NOMO-1 treated with DMSO at 0.1 percent for 48 hours (cell line): ENCODE data around the gene STYXL1.
"Not testable (repeated sequence)": the region's sequence is repeated elsewhere in the genome, so short reads cannot be mapped to it uniquely, and the experiment has no call there.

ENCODE experiments used
- DNase-seq: peaks from one replicate; lab custom pipeline; 2025; ENCODE audit not compliant: unreplicated experiment; lab: John Stamatoyannopoulos, UW

STYXL1 gene

DNA sequence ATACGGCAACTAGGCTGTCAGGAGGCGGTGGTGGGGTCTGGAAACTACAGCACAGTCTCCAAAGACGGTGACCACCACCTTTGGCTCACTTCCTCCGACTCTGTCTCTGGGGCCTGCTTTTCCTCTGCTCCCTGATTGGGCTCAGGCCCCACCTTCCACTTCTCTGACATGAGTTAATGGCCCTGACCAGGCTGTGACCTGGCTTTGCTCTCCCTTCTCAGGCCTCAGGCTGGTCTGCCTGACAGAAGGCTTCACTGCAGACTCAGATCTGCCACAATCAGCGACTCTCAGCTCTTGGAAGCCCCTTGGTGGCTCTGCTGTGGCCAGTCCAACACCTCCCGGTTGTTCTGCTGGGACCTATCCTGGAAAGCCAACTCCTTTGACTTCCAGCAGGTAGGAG lies 7.7 kb downstream of the STYXL1 start:
- no peak for DNase-seq

DNA sequence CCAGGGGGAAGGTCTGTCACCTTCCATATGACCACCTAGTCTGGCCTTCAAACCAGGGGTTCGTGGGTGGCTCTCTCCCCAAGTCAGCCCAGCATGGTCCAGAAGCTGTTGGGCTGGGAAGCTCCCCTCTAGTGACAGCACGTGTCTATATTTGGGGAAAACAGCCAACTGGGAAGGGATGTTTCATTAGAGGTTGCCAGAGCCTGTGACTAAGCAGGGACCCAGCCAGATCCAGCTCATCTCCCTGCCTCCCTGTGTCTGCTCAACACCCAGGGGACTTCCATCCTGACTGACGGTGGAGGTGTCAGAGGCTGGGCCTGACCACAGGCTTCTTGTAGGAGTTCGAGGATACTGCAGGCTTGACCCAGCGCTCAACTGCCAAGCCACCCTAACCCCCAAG lies 10.5 kb downstream of the STYXL1 start:
- no peak for DNase-seq

DNA sequence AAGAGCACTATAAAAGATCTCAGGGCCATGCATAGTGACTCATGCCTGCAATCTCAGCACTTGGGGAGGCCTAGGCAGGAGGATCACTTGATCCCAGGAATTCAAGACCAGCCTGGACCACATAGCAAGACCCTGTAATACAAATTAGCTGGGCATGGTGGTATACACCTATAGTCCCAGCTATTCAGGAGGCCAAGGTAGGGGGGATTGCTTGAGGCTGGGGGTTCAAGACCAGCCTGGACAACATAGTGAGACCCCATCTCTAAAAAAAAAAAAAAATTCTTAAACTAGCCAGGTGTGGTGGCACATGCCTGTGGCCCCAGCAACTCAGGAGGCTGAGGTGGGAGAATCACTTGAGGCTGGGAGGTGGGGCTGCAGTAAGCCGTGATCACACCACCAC lies 15.8 kb downstream of the STYXL1 start:
- DNase-seq: no peak

DNA sequence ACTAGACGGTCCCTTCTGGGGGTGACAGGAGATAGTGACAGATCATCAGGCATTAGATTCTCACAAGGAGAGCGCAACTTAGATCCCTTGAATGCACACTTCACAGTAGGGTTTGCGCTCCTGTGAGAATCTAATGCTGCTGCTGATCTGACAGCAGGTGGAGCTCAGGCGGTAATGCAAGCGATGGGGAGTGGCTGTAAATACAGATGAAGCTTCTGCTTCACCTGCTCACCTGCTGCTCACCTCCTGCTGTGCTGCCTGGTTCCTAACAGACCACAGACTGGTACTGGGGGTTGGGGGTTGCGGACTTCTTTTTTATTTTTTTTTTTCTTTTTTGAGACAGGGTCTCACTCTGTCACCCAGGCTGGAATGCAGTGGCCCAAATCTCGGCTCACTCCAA lies 18.1 kb downstream of the STYXL1 start:
- DNase-seq: not testable (repeated sequence)

DNA sequence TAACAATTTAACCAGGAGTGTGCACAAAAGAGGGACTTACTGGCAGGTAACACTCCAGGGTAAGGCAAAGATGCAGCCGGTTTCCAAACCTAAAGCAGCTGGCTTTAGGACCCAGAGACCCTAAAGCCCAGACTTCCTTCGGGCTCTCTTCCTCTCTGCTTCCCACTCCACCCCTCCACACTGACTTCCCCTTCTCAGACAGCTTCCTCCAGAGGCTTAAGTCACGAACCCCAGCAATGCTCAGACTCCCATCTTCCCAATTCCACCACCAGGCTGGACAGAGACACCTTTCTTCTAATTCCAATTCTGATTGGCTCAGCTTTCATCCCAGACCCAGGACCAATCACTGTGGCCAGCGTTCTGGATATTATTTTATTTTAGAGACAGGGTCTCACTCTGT lies 24.8 kb downstream of the STYXL1 start:
- peak; percentile 93 for DNase-seq

DNA sequence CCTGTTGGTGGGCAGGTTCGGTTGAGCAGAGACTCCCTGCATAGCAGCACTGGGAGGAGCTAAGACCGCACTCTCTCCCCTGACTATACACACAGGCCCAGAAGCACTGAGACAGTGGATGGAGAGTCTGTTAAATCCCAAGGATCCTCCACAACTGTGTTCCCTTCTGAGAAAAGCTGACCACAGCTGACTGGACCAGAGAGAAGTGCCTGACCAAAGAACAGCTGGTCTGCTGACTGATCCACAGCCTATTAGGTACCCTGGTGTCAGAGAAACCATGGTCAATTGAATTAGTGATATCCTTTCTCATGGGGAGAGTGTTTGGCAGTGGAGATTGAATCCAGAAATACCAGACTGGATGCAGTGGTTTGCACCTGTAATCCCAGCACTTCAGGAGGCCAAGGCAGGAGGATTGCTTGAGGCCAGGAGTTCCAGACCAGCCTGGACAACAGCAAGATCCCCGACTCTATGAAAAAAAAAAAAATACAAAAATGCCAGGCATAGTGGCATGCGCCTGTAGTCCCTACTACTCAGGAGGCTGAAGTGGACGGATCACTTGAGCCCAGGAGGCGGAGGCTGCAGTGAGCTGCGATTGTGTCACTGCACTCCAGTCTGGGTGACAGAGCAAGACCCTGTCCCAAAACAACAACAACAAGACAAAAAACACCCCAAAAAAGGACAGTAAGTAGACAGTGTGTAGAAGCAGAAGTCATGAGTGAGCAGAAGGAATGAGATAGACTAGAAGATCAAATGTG lies 25.6 kb downstream of the STYXL1 start:
- no peak for DNase-seq

DNA sequence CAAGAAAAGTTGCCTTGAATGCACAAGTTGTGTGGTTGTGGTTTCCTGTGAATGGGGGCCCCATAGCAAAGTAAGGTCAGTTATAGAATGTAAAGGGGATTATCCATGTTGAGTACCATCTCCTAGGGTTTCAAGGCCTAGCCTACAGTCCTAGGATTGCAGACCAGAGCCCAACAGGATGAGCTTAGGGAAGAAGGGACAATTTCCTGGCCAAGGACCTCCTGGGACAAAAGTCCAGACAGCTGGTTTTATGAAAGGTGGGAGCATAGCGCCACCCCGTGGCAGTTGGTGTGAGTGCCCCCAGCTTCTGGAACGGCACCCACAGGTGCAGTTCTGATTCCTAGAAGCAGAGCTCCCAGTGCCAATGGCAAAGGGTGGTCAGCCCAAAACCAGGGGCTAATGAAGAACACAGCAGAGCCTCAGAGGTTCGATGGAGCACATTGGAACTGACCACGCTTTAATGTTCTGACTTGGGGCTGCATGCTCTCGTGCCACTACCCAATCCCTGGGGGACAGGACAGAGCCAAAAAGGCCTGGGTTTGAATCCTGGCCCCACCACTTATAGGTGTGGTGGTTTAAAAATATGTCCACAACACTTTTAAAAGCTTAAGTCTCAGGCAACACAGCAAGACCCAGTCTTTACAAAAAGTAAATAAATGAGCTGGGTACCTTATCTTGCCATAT lies 27.6 kb downstream of the STYXL1 start:
- DNase-seq: peak; percentile 65

DNA sequence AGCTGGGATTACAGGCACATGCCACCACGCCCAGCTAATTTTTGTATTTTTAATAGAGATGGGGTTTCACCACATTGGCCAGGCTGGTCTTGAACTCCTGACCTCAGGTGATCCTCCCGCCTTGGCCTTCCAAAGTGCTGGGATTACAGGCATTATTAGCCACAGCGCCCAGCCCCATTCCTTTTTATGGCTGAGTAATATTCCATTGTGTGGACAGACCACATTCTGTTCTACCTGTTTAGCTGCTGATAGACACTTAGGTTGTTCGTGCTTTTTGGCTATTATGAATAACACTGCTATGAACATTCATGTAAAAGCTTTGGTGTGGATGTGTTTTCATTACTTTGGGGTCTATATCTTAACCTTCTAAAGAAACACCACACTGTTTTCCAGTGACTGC lies 29.3 kb downstream of the STYXL1 start:
- not testable (repeated sequence) for DNase-seq

DNA sequence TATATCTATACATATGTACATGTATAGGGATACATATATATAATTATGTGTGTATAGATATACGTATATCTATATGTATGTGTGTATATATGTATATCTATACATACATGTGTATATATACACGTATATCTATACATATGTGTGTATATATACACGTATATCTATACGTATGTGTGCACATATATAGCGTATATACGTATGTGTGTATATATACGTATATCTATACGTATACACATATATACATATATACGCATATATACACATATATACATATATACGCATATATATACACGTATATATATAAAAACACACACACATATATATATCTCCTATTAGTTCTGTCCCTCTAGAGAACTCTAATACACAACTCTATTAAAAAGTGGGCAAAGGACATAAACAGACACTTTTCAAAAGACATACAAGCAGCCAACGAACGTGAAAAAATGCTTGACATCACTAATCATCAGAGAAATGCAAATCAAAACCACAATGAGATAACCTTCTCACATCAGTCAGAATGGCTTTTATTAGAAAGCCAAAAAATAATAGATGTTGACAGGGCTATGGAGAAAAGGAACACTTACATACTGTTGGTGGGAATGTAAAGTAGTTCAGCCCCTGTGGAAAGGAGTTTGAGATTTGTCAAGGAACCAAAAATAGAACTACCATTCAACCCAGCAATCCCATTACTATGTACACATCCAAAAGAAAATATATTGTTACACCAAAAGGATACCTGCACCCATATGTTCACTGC lies 31.4 kb downstream of the STYXL1 start:
- no peak for DNase-seq

DNA sequence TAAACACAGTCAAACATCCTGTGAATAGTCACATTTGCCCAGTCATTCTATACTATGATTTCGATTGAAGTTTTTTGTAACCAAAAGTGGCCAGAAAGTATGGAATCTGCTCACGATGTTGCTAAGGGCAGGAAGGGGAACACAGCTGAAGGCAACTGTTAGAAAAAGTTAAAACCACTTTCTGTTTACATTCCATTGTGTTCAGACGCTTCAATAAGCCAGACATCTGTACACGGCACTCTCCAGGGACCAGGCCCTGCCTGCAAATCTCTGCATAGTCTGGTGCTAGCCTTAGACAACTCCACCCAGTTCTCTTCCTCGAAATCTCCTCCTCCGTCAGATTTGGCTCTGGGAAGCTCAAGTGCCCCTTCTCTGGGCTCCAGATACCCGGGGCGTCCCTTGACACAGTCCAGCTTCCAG lies 36.3 kb downstream of the STYXL1 start:
- DNase-seq: no peak

DNA sequence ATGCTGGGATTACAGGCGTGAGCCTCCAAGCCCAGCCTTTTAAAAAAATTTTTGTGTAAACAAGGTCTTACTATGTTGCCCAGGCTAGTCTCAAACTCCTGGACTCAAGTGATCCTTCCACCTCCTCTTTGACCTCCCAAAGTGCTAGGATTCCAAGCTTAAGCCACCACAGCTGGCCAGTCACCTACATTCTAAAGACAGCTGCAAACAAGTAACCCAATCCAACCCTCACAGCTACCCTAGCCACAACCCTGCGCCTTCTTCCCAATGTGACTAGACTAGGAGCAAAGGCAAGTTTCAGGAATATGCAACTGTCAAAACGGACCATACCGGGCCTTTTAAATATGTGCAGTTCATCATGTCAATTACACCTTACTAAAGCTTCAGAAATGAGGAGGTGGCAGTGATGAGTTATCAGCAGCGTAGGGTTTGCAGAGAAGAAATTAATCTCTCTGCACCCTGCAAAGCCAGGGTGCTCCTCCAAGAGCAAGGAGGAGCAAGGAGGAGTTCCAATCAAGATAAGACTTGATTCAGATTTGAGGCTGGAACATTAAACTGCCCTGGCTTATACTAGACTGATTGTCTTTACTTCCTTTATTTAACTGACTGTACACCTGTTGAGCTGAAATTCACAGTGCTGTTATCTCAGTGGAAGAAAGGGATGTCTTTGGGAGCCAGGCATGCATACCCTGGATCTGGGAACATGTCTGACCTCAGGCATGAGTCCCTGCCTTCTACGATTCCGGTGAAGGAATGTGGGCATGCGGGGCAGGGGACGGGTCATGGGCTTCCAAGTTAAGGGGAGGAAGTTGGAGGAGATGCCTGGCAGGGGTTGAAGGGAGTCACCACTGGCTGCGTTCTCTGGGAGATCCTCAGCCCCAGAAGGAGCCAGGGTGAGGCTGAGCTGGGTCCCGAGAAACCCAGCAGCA lies 37.9 kb downstream of the STYXL1 start:
- DNase-seq: no peak

DNA sequence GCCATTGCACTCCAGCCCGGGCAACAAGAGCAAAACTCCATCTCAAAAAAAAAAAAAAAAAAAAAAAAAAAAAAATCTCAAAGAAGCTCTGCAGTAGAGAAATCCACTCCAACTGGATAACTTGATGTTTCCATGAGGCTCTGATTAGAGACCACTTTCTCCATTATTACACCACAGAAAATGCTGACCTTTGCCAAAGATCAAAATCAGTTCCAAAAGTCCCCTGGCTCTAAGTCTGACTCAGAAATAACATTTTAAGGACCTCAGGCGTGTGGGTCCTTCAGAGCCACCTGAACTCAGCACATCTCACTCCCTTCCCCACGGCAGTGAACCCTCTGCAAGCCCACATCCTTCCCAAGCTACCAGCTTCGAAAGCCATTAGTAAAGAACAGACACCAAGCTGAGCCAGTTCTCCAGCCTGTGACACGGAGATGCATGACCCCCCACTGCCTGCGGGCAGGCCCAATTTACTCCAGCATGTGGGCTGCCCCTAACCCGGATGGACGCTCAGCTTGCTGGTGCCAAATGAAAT lies 39.6 kb downstream of the STYXL1 start:
- no peak for DNase-seq

DNA sequence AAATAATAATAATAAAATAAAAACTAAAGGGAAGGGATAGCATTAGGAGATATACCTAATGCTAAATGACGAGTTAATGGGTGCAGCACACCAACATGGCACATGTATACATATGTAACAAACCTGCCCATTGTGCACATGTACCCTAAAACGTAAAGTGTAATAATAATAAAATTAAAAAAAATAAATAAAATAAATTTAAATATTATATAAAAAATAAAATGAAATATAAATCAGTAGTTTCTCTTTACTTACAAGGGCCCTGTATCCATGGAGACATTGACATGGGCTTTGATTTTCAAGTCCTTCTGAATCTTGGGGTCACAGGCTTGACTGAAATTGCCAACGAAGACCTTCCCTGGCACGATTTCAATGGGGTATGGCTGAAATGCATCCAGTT lies 42.8 kb downstream of the STYXL1 start:
- not testable (repeated sequence) for DNase-seq

DNA sequence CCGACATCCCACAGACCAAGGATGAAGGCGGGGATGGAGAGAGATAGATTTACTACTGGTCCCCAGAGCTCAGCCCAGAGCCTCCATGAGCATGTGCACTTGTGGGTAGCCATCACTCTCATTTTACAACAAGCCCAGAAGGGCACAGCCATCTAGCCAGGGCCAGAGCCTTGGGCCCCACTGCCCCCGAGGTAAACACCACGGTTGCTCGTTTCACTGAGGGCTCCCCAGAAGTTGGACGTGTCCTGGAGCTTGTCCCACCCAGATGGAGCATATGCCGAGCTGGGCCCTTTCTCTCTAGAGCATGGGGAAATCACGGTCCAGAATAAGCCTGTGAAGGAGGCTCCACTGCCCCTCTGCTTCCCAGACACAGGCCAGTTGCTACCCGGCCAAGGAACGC lies 44.4 kb downstream of the STYXL1 start:
- DNase-seq: no peak

DNA sequence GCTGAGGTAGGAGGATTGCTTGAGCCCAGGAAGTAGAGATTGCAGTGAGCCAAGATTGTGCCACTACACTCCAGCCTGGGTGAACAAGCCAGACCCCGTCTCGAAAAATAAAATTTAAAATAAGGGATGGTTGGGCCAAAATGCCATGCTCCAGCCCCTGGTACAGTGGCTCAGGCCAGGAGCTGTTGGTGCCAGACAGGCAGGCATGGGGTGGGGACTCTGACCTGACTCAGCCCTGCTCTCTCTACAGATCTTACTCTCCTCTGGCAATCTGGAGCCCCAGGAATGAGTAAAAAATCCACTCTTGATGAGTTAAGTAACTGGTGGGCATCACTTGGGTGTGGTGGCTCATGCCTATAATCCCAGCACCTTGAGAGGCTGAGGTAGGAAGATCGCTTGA lies 45.0 kb downstream of the STYXL1 start:
- DNase-seq: no peak

DNA sequence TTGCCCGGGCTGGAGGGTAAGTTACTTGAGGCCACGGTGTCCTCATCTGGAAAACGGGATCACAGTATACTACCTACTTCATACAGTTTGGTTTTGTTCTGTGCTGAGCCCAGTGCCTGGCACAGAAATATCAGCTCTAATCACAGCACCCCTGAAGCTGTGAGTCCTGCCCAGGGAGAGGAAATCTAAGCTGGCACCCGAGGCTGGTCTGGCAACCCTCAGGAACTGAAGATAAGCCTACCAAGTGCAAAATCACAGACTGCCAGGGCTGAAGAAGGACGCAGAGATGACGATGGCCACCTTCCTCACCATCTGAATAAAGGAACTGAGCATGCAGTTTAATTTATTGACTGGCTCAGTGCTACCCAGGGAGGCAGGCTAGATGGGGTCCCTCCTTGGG lies 45.7 kb downstream of the STYXL1 start:
- no peak for DNase-seq

DNA sequence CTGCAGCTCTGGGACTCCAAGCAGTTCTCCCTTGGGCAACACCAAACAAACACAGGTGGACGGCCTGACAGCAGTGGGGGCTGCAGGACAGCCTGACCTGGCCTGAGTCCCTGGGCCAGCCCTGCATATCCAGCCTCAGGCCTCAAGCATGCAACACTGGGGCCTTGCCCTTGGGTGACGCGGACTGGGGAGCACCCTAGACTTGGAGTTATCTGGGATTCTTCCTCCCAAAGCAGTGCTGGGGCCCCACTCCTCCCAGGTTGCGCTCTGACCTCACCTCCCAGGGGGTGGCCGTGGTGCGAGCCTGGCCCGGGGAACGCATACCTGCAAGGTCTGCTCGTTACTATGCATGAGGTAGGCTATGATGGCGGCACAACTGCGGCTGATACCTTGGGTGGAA lies 47.2 kb downstream of the STYXL1 start:
- no peak for DNase-seq

DNA sequence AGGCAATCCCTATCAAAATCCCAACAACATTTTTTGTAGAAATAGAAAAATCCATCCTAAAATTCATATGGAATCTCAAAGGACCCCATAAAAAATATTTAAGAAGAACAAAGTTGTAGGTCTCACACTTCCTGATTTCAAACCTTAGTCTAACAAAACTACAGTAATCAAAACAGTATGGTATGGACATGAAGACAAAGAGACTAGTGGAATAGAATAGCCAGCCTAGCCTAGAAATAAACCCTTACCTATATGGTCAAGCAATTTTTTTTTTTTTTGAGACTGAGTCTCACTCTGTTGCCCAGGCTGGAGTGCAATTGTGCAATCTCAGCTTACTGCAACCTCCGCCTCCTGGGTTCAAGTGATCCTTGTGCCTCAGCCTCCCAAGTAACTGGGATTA lies 49.8 kb downstream of the STYXL1 start:
- DNase-seq: no peak

DNA sequence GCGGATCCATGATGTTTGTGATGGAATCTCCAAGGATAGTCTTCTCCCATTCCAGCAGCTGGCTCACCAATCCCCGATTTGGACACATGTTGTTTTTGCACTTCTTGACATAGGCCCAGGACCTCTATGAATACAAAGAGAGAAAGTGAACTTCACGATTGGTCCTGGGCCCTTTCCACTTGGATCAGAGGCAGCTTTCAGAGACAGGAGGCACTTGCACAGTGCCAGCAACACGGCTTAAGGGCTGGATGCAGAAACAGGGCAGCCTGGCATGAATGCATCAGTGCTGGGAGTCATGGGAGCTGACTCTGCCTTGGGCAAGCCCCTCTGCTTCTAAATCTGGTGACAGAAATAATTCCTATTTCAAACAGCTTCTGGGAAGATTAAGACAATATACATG lies 51.3 kb downstream of the STYXL1 start:
- no peak for DNase-seq

DNA sequence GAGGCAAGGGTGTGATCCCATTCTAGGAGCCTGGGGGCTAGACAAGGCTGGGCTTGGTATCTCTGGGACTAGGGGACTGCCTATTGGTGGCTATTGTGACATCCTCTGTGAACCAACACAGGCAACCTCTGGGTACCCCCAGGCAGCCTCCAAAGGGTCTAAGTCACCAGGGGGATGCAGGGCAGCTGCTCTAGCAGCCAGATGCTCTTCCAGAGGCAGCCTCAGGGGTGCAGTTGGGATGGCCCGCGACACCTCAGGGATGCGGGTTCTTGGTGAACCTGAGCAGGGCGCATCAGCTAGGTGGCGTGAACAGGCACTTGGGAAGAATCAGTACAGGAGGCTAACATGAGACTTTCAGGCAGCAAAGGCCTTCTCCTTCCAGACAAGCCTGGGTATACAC lies 51.8 kb downstream of the STYXL1 start:
- no peak for DNase-seq

DNA sequence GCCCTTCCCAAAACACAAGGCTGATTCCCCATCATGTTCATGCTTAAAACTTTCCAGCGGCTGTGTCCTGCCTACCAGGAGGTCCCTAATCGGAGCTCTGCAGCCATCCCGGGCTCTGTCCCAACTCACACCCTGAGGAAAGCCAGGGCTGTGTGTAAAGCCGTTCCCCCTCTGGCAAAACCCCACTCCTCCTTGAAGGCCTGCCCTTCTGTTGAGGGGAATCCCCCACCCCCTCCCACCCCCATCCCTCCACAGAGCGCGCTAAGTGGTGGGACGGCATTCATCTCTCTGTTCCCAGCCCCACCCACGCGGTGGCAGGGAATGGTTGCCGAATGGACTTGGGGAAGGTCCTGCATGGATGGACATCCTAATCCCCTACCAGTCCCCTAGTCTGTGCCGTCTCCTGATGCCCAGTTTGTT lies 52.7 kb downstream of the STYXL1 start:
- DNase-seq: no peak
